GM11168 (cell line): ENCODE data around the gene APAF1.
"Not testable (repeated sequence)": the region's sequence is repeated elsewhere in the genome, so short reads cannot be mapped to it uniquely, and the experiment has no call there.

Experiments used
- in situ Hi-C: fragments of 300-500 bp; cut with MboI; formaldehyde crosslinking; loops from one replicate; pipeline ENCODE4 v1.12.0; 2022; ENCODE audit warnings: low sequenced_read_pairs; ENCODE audit not compliant: unreplicated experiment

APAF1 gene

GRCh38 chr12:98644712-98645571 lies at the start of gene APAF1, which contains the start of gene IKBIP:
APAF1 (plus strand) TSS chr12:98645290; CDS start chr12:98648360, 3,070 bp downstream.
IKBIP (minus strand) TSS chr12:98644788; CDS start chr12:98644701, 87 bp downstream.
- in situ Hi-C loops, result no loop called here

- in situ Hi-C loops, result not testable (repeated sequence)
Observed at GRCh38 chr12:98597313-98597712, 47.8 kb upstream of the APAF1 start.

GRCh38 chr12:98601924-98602323 lies 43.2 kb upstream of the APAF1 start:
- in situ Hi-C loops, result no loop called here

GRCh38 chr12:98606359-98606988 lies 38.6 kb upstream of the APAF1 start:
- in situ Hi-C loops, result no loop called here

GRCh38 chr12:98610596-98610995 lies 34.5 kb upstream of the APAF1 start:
- in situ Hi-C loops, result no loop called here

GRCh38 chr12:98612696-98613334 lies 32.3 kb upstream of the APAF1 start:
- in situ Hi-C loops, result no loop called here

- in situ Hi-C loops, result no loop called here
Observed at GRCh38 chr12:98618952-98619351, 26.1 kb upstream of the APAF1 start.

GRCh38 chr12:98635657-98636323 lies 9.3 kb upstream of the APAF1 start:
- in situ Hi-C loops, result no loop called here

- in situ Hi-C loops, result no loop called here
Observed at GRCh38 chr12:98637068-98637467, 8.0 kb upstream of the APAF1 start.

- in situ Hi-C loops, result no loop called here
Observed at GRCh38 chr12:98638009-98638408, 7.1 kb upstream of the APAF1 start.

- in situ Hi-C loops, result no loop called here
Observed at GRCh38 chr12:98639491-98639890, 5.6 kb upstream of the APAF1 start.

GRCh38 chr12:98642801-98643200 lies 2.3 kb upstream of the APAF1 start:
- in situ Hi-C loops, result not testable (repeated sequence)

- in situ Hi-C loops, result no loop called here
Observed at GRCh38 chr12:98644433-98644711, 718 bp upstream of the APAF1 start.

- in situ Hi-C loops, result no loop called here
Observed at GRCh38 chr12:98645572-98646067, 530 bp downstream of the APAF1 start.

GRCh38 chr12:98646294-98647090 lies 1.4 kb downstream of the APAF1 start:
- in situ Hi-C loops, result no loop called here

GRCh38 chr12:98651328-98651727 lies 6.2 kb downstream of the APAF1 start:
- in situ Hi-C loops, result no loop called here

GRCh38 chr12:98653866-98654493 lies 8.9 kb downstream of the APAF1 start:
- in situ Hi-C loops, result no loop called here

GRCh38 chr12:98656289-98657101 lies 11.4 kb downstream of the APAF1 start:
- in situ Hi-C loops, result no loop called here

GRCh38 chr12:98660521-98660920 lies 15.4 kb downstream of the APAF1 start:
- in situ Hi-C loops, result no loop called here
